OCI-LY1 (cell line): ENCODE data around the gene KCNN2.

Experiments
- H2AFZ ChIP-seq: fragments of 200-600 bp; sonication (generic), shearing (Covaris generic); 2 replicates; pipeline ENCODE4 v1.6.0; 2014; ENCODE audit warnings: antibody characterized with exemption, mild to moderate bottlenecking, low read length
- H3F3A ChIP-seq: fragments of 200-600 bp; sonication (generic), shearing (Covaris generic); 2 replicates; pipeline ENCODE4 v1.6.0; 2014; ENCODE audit warnings: mild to moderate bottlenecking, antibody characterized with exemption, low read length, moderate library complexity; ENCODE audit not compliant: insufficient read depth
- H3K27ac ChIP-seq: fragments of 200-600 bp; sonication (generic); 2 replicates; pipeline ENCODE4 v1.5.1; 2014; ENCODE audit warnings: low read length, mixed run types, mild to moderate bottlenecking, low read depth; ENCODE audit not compliant: poor library complexity, severe bottlenecking
- H3K27me3 ChIP-seq: fragments of 200-600 bp; sonication (generic); 2 replicates; pipeline ENCODE4 v1.6.0; 2014; ENCODE audit warnings: antibody characterized with exemption, mild to moderate bottlenecking, low read length, moderate library complexity; ENCODE audit not compliant: insufficient read depth
- H3K36me3 ChIP-seq: fragments of 200-600 bp; sonication (generic); 2 replicates; pipeline ENCODE4 v1.6.1; 2014; ENCODE audit warnings: mild to moderate bottlenecking, antibody characterized with exemption, low read length, moderate library complexity, mixed read lengths; ENCODE audit not compliant: insufficient read depth
- H3K4me1 ChIP-seq: fragments of 200-600 bp; sonication (generic); 2 replicates; pipeline ENCODE4 v1.5.1; 2014; ENCODE audit warnings: mild to moderate bottlenecking, low read length, moderate library complexity; ENCODE audit not compliant: insufficient read depth, severe bottlenecking
- H3K4me2 ChIP-seq: fragments of 200-600 bp; sonication (generic), shearing (Covaris generic); 2 replicates; pipeline ENCODE4 v1.6.1; 2014; ENCODE audit warnings: low read length
- H3K4me3 ChIP-seq: fragments of 200-600 bp; sonication (generic); 2 replicates; pipeline ENCODE4 v1.5.1; 2014; ENCODE audit warnings: low read length, low read depth, mild to moderate bottlenecking, mixed read lengths; ENCODE audit not compliant: poor library complexity, severe bottlenecking
- H3K79me2 ChIP-seq: fragments of 200-600 bp; shearing (Covaris generic); 2 replicates; pipeline ENCODE4 v1.6.1; 2016; ENCODE audit warnings: mixed run types, low read length, mixed read lengths; ENCODE audit not compliant: insufficient read depth
- H3K9ac ChIP-seq: fragments of 200-600 bp; sonication (generic), shearing (Covaris generic); 2 replicates; pipeline ENCODE4 v1.6.1; 2014; ENCODE audit warnings: mild to moderate bottlenecking, low read length, mixed read lengths
- H3K9me2 ChIP-seq: fragments of 200-600 bp; sonication (generic), shearing (Covaris generic); 2 replicates; pipeline ENCODE4 v1.6.1; 2014; ENCODE audit warnings: low read depth, mild to moderate bottlenecking, low read length, mixed read lengths
- H3K9me3 ChIP-seq: fragments of 200-600 bp; shearing (Covaris generic); 2 replicates; pipeline ENCODE4 v1.6.1; 2014; ENCODE audit warnings: low read length, mixed read lengths
- H4K20me1 ChIP-seq: fragments of 200-600 bp; sonication (generic), shearing (Covaris generic); 2 replicates; pipeline ENCODE4 v1.6.0; 2016; ENCODE audit warnings: mild to moderate bottlenecking, low read length; ENCODE audit not compliant: insufficient read depth
- EZH2 ChIP-seq: fragments of 200-600 bp; sonication (generic), shearing (Covaris generic); IDR thresholded peaks from 2 replicates; pipeline ENCODE4 v1.8.0; 2017; ENCODE audit warnings: borderline replicate concordance, mixed run types, mild to moderate bottlenecking, antibody characterized with exemption, low read length, moderate library complexity, mixed read lengths
- TF ChIP-seq, protein P1 (sequence below): fragments of 200-600 bp; sonication (generic), shearing (Covaris generic); IDR thresholded peaks from 2 replicates; pipeline ENCODE4 v1.5.1; 2017; ENCODE audit warnings: mild to moderate bottlenecking, antibody characterized with exemption, low read length, moderate library complexity, mixed read lengths

The KCNN2 gene

DNA sequence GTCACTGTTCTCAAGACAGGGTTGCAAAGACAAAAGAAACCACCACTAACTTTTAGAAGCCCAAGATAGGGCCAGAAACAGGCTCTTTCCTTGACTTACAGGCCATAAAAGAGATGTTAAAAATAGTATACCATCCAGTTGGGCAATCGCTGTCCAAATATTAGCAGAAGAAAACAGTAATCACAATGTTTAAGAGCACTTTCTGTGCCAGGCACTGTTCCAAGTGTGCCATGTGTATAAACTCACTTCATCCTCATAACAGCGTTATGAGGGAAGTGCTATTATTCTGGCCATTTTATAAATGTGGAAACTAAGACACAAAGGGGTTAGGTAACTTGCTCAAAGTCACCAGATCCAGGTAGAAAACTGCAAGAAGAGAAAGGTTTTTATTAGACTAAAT lies 111.7 kb downstream of the KCNN2 start:
- Histone ChIP-seq H2AFZ (no peak overlapping the region), H3K9me3 (no peaks in the 10 kb centered on the region), H3F3A (no peaks in the 10 kb centered on the region), H3K9me2 (no peaks in the 10 kb centered on the region), H3K9ac (no peak overlapping the region), H3K4me3 (no peak overlapping the region), H3K36me3 (no peaks in the 10 kb centered on the region), H3K79me2 (no peaks in the 10 kb centered on the region), H3K4me2 (no peak overlapping the region), H4K20me1 (no peaks in the 10 kb centered on the region), H3K4me1 (no peaks in the 10 kb centered on the region), H3K27ac (no peak overlapping the region), H3K27me3 (no peaks in the 10 kb centered on the region)
- no peak for TF ChIP-seq EZH2
- TF ChIP-seq, protein P1, sequence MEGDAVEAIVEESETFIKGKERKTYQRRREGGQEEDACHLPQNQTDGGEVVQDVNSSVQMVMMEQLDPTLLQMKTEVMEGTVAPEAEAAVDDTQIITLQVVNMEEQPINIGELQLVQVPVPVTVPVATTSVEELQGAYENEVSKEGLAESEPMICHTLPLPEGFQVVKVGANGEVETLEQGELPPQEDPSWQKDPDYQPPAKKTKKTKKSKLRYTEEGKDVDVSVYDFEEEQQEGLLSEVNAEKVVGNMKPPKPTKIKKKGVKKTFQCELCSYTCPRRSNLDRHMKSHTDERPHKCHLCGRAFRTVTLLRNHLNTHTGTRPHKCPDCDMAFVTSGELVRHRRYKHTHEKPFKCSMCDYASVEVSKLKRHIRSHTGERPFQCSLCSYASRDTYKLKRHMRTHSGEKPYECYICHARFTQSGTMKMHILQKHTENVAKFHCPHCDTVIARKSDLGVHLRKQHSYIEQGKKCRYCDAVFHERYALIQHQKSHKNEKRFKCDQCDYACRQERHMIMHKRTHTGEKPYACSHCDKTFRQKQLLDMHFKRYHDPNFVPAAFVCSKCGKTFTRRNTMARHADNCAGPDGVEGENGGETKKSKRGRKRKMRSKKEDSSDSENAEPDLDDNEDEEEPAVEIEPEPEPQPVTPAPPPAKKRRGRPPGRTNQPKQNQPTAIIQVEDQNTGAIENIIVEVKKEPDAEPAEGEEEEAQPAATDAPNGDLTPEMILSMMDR: no peak

DNA sequence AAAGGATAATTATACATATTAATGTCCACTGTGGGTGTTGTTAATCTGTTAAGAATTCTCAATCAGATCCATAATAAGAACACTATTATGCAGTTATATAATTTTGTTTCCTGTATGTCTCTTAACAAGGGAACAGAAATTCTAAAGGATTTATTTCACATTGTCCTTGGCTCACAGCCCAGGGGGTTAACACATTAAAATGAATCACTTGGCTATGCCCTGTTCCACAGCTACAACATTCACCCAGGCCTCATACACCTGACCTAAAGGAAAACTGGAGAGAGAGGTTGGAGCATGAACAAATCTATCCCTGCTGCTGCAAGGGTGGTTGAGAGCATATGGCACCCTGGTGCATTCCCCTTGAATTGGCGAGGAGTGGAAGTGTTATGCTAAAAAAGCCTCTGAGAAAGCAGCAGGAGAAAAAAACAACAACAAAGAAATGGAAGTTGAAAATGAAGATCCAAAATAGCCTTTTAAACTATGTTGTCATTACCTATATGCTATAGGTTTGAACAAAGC lies 116.0 kb downstream of the KCNN2 start:
- Histone ChIP-seq H3K36me3 (no peaks in the 10 kb centered on the region), H3K4me3 (no peak overlapping the region), H4K20me1 (no peaks in the 10 kb centered on the region), H3K9me2 (no peaks in the 10 kb centered on the region), H3K9me3 (no peaks in the 10 kb centered on the region), H3K27me3 (no peaks in the 10 kb centered on the region), H3F3A (no peaks in the 10 kb centered on the region), H3K4me1 (no peaks in the 10 kb centered on the region), H3K27ac (no peak overlapping the region), H3K4me2 (no peak overlapping the region), H2AFZ (no peak overlapping the region), H3K9ac (no peak overlapping the region), H3K79me2 (no peaks in the 10 kb centered on the region)
- TF ChIP-seq, protein P1: no peak
- TF ChIP-seq EZH2: no peak

DNA sequence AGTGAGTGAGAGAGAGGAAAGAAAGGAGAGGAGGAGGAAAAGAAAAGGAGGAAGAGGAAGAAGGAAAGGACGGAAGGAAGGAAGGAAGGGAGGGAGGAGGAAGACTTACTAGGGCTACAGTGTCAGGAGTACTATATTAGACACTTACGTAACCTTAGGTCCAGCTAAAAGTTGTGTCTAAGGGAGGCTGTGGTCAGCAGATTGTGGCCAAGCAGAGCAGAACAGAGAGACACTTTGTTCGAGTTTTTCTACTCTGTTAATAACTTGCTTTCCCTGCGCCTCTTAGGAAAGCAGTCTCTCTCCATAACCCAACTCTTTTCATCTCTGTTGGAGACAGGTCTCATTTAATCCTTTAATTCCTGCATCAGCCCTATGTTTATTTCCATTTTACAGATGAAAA lies 138.9 kb downstream of the KCNN2 start:
- Histone ChIP-seq H3F3A (no peaks in the 10 kb centered on the region), H3K27me3 (no peaks in the 10 kb centered on the region), H3K9me2 (no peaks in the 10 kb centered on the region), H3K4me2 (no peak overlapping the region), H4K20me1 (no peaks in the 10 kb centered on the region), H3K4me3 (no peak overlapping the region), H3K27ac (no peak overlapping the region), H3K79me2 (no peaks in the 10 kb centered on the region), H3K9ac (no peak overlapping the region), H3K9me3 (no peaks in the 10 kb centered on the region), H3K4me1 (no peaks in the 10 kb centered on the region), H3K36me3 (no peaks in the 10 kb centered on the region), H2AFZ (no peak overlapping the region)
- no peak for TF ChIP-seq EZH2
- TF ChIP-seq, protein P1: no peak
